ENCODE results near the gene NPBWR2.

DNA sequence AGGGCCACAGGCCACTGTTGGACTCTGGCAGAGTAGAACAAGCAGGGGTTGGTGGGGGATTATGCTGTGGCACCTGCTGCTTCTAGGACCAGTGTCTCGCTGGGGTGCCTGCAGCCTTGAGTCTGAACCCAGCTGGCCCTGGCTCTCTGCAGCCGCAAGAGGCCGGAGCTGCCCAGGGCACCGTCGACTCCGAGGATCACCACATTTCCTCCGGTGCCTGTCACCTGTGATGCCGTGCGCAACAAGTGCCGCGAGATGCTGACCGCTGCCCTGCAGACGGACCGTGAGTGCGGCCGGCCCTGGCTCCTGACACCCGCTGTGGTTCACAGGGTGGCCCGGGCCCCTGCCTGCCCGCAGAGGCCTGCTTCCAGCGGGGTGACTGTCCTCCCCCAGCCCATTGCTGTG lies 38.2 kb downstream of the NPBWR2 start:
- TF ChIP-seq CTCF (IDR thresholded peaks at IDR 0.05; ENCODE audit: low read depth, low read length) (no peak), POLR2A (IDR thresholded peaks at IDR 0.05; ENCODE audit: extremely low read depth, insufficient read length) (no peak), MYC (IDR thresholded peaks at IDR 0.05; ENCODE audit: low read depth, low read length) (no peak), MAX (IDR thresholded peaks at IDR 0.05; ENCODE audit: low read depth, low read length) (no peak)
